HepG2 (cell line): ENCODE measurements around the gene PLXNB2. TPM values are rescaled to one million over a fixed set of nuclear protein-coding genes. Genes with fewer than 3 reads are reported as not detected.
A peak's percentile ranks its signal among the peaks of the same experiment; 100 is the strongest.

Source experiments
- ATAC-seq: fragments of 200-7000 bp; cut with Tn5 transposase; 3 replicates; pipeline ENCODE4 v1.9.1; 2020; ENCODE audit warnings: mild to moderate bottlenecking, moderate library complexity
- BruUV-seq: library from RNA; stranded (reverse); fragments of 400-500 nt; replicated peaks from 2 replicates; lab custom pipeline; 2021; lab: Mats Ljungman, UMichigan
- CTCF ChIA-PET: fragments of 300-600 bp; formaldehyde crosslinking; extraction: SDS; loops from one replicate; lab custom pipeline; 2021; ENCODE audit warnings: low total read pairs, inconsistent platforms, low intra/inter-chr PET ratio; lab: Yijun Ruan, JAX
- POLR2A ChIA-PET: fragments of 350-600 bp; sonication (Branson Sonifier 250); formaldehyde crosslinking; loops from one replicate; lab custom pipeline; 2020; ENCODE audit warnings: antibody characterized with exemption, inconsistent platforms; lab: Yijun Ruan, JAX
- DNase-seq: peaks from one replicate; pipeline ENCODE4 v3.0.0-alpha.2; 2015; ENCODE audit warnings: low spot score
- FAIRE-seq: peaks from 3 replicates; lab custom pipeline; 2011; peaks lifted over from hg19 to GRCh38; lab: Jason Lieb, UNC
- H2AFZ ChIP-seq: one replicate; pipeline ENCODE4 v1.6.1; 2011; ENCODE audit warnings: low read length, inconsistent platforms
- H3K27ac ChIP-seq: fragments of 300-600 bp; 3 replicates; pipeline ENCODE4 v1.8.0; 2011; ENCODE audit warnings: mixed run types, mild to moderate bottlenecking, mixed read lengths, low read length, inconsistent platforms; ENCODE audit not compliant: insufficient read depth; ENCODE audit errors: extremely low read length
- H3K27me3 ChIP-seq, 2 experiments: fragments of 200-600 bp in 1 of 2; 2 replicates in 1 of 2; 3 replicates in 1 of 2; pipeline versions ENCODE4 v1.6.0 to v1.8.0; 2011; ENCODE audit warnings: low read length in 2 of 2, mild to moderate bottlenecking in 2 of 2, moderate library complexity in 2 of 2, inconsistent platforms in 1 of 2; ENCODE audit not compliant: insufficient read depth in 2 of 2, control insufficient read depth in 1 of 2
- H3K36me3 ChIP-seq, 2 experiments: fragments of 200-600 bp in 1 of 2; replicated peaks in 1 of 2; 2 replicates in 1 of 2; 3 replicates in 1 of 2; pipeline versions ENCODE4 v1.5.1 to v1.8.0; 2011; ENCODE audit warnings: low read length in 2 of 2, inconsistent platforms in 1 of 2; ENCODE audit not compliant: insufficient read depth in 2 of 2, control insufficient read depth in 1 of 2
- H3K4me1 ChIP-seq: 2 replicates; pipeline ENCODE4 v1.5.1; 2012; ENCODE audit warnings: low read length, inconsistent platforms; ENCODE audit not compliant: insufficient read depth
- H3K4me2 ChIP-seq: 2 replicates; pipeline ENCODE4 v1.6.0; 2011; ENCODE audit warnings: low read depth, low read length, inconsistent platforms
- H3K4me3 ChIP-seq, 3 experiments: fragments of 200-600 bp in 1 of 3; sonication (generic), shearing (Covaris generic) in 1 of 3; replicated peaks in 1 of 3; 2 replicates each; pipeline ENCODE4 v1.5.1; 2011 to 2016; ENCODE audit warnings: low read length in 3 of 3, inconsistent platforms in 2 of 3, low read depth in 2 of 3, mild to moderate bottlenecking in 2 of 3, control low read depth in 1 of 3, mixed read lengths in 1 of 3; ENCODE audit not compliant: insufficient read depth in 1 of 3
- H3K79me2 ChIP-seq: one replicate; pipeline ENCODE4 v1.6.1; 2011; ENCODE audit warnings: low read length, inconsistent platforms; ENCODE audit not compliant: insufficient read depth
- H3K9ac ChIP-seq: 2 replicates; pipeline ENCODE4 v1.6.0; 2011; ENCODE audit warnings: mild to moderate bottlenecking, low read depth, low read length, inconsistent platforms; ENCODE audit not compliant: insufficient read depth
- H3K9me3 ChIP-seq: 2 replicates; pipeline ENCODE4 v1.5.1; 2012; ENCODE audit warnings: mild to moderate bottlenecking, low read length
- H4K20me1 ChIP-seq: 2 replicates; pipeline ENCODE4 v1.6.0; 2011; ENCODE audit warnings: inconsistent platforms, mild to moderate bottlenecking, low read length, moderate library complexity; ENCODE audit not compliant: insufficient read depth
- ATF7 ChIP-seq, 2 experiments: fragments of 450-650 bp in 1 of 2; sonication (generic) in 1 of 2; formaldehyde crosslinking in 1 of 2; IDR thresholded peaks; 2 replicates each; pipeline versions ENCODE4 v1.4.0 to v1.6.1; 2016 to 2020; ENCODE audit warnings: antibody characterized with exemption in 1 of 2, mild to moderate bottlenecking in 1 of 2, missing genetic modification reagents in 1 of 2
- ATM ChIP-seq: fragments of 450-650 bp; IDR thresholded peaks from 2 replicates; pipeline ENCODE4 v1.7.1; 2017; ENCODE audit warnings: mild to moderate bottlenecking, borderline replicate concordance
- CHD4 ChIP-seq: fragments of 200-600 bp; sonication (generic); IDR thresholded peaks from 2 replicates; pipeline ENCODE4 v1.7.0; 2017; ENCODE audit warnings: mild to moderate bottlenecking, low read length, borderline replicate concordance
- CREB1 ChIP-seq, 2 experiments: fragments of 450-650 bp in 1 of 2; IDR thresholded peaks; 2 replicates each; pipeline ENCODE4 v1.6.1; 2016 to 2017; ENCODE audit warnings: control low read depth in 1 of 2, mild to moderate bottlenecking in 1 of 2, missing compliant biosample characterization in 1 of 2, missing genetic modification characterization in 1 of 2
- DRAP1 ChIP-seq: IDR thresholded peaks from 2 replicates; pipeline ENCODE4 v1.6.1; 2016; ENCODE audit warnings: missing genetic modification reagents, missing compliant biosample characterization
- FOXA3 ChIP-seq: IDR thresholded peaks from 2 replicates; pipeline ENCODE4 v1.6.1; 2016; ENCODE audit warnings: missing genetic modification reagents, missing compliant biosample characterization
- FOXK2 ChIP-seq: fragments of 450-650 bp; IDR thresholded peaks from 2 replicates; pipeline ENCODE4 v1.6.1; 2016
- GZF1 ChIP-seq: sonication (generic); formaldehyde crosslinking; IDR thresholded peaks from 2 replicates; pipeline ENCODE4 v1.5.1; 2020; ENCODE audit warnings: mild to moderate bottlenecking, missing genetic modification reagents
- HNRNPLL ChIP-seq: fragments of 200-400 bp; formaldehyde crosslinking; IDR thresholded peaks from 2 replicates; pipeline ENCODE4 v1.6.1; 2017; ENCODE audit warnings: mild to moderate bottlenecking, low read depth, low read length; ENCODE audit not compliant: poor library complexity, severe bottlenecking
- KLF9 ChIP-seq: IDR thresholded peaks from 2 replicates; pipeline ENCODE4 v1.6.1; 2016; ENCODE audit warnings: low read depth
- NFIC ChIP-seq: IDR thresholded peaks from 2 replicates; pipeline ENCODE4 v1.6.1; 2012; ENCODE audit warnings: mild to moderate bottlenecking, low read length, inconsistent platforms
- RXRA ChIP-seq: sonication (generic); formaldehyde crosslinking; IDR thresholded peaks from 2 replicates; pipeline ENCODE4 v1.5.1; 2020; ENCODE audit warnings: missing genetic modification reagents
- STAG1 ChIP-seq: sonication (generic); formaldehyde crosslinking; IDR thresholded peaks from 2 replicates; pipeline ENCODE4 v1.4.0; 2020; ENCODE audit warnings: missing genetic modification reagents
- ZNF33A ChIP-seq: sonication (generic); formaldehyde crosslinking; IDR thresholded peaks from 2 replicates; pipeline ENCODE4 v1.5.1; 2020; ENCODE audit warnings: missing genetic modification reagents, mild to moderate bottlenecking, moderate library complexity, borderline replicate concordance
- ZNF383 ChIP-seq: sonication (generic); formaldehyde crosslinking; IDR thresholded peaks from 2 replicates; pipeline ENCODE4 v1.4.0; 2020; ENCODE audit warnings: missing genetic modification reagents, mild to moderate bottlenecking, borderline replicate concordance
- ZNF432 ChIP-seq: sonication (generic); formaldehyde crosslinking; IDR thresholded peaks from 2 replicates; pipeline ENCODE4 v1.5.0; 2020; ENCODE audit warnings: missing genetic modification reagents, mild to moderate bottlenecking, borderline replicate concordance
- ZNF83 ChIP-seq: sonication (generic); formaldehyde crosslinking; IDR thresholded peaks from 2 replicates; pipeline ENCODE4 v1.4.0; 2020; ENCODE audit warnings: missing genetic modification reagents, mild to moderate bottlenecking, borderline replicate concordance
- WGBS: methylation state at CpG from one replicate; pipeline ENCODE4 v1.1.6; 2017; ENCODE audit warnings: low lambda C conversion rate; 5-methylcytosine and 5-hydroxymethylcytosine counted together
- in situ Hi-C: cut with HindIII; loops from 2 replicates; pipeline ENCODE4 v1.10.0; 2017; ENCODE audit warnings: low pct_unique_long_range_greater_than_20kb; ENCODE audit not compliant: extremely low pct_ligation_motif_present
- intact Hi-C: fragments of 100-400 bp; cut with micrococcal nuclease; formaldehyde crosslinking; loops from one replicate; pipeline ENCODE4 v1.10.0; 2022; ENCODE audit not compliant: unreplicated experiment
- polyA plus RNA-seq, 8 experiments: library from polyadenylated mRNA; depleted of rRNA in 3 of 8; stranded (reverse) in 7 of 8; unstranded in 1 of 8; fragments of >200 nt; fragmentation: Illumina TruSeq in 4 of 8; extraction: Trizol in 4 of 8; gene quantifications; 2 replicates each; pipeline versions ENCODE4 v1.2.1 to v1.2.3, GENCODE V29; 2011 to 2016; ENCODE audit warnings: low read depth in 4 of 8, missing spikeins in 1 of 8, mixed read lengths in 1 of 8; ENCODE audit not compliant: insufficient read depth in 1 of 8
- total RNA-seq, 5 experiments: library from RNA; depleted of rRNA; stranded (reverse); fragments of >200 nt; fragmentation: Illumina TruSeq; extraction: Trizol; gene quantifications; 2 replicates each; pipeline ENCODE4 v1.2.3, GENCODE V29; 2016; ENCODE audit warnings: low read depth in 1 of 5
- TF ChIP-seq, protein P1 (sequence below): IDR thresholded peaks from 2 replicates; pipeline ENCODE4 v1.6.1; 2016; ENCODE audit warnings: low read depth
- TF ChIP-seq, protein P2 (sequence below): sonication (generic); formaldehyde crosslinking; IDR thresholded peaks from 2 replicates; pipeline ENCODE4 v1.9.0; 2021; ENCODE audit warnings: missing genetic modification reagents, mild to moderate bottlenecking, borderline replicate concordance

PLXNB2 gene
- total and polyA plus RNA-seq, 2 of the 13 experiments (the other 11 are each of a cell fraction or from before 2014, with no cell fraction given): 32.6 to 68.9 TPM

DNA sequence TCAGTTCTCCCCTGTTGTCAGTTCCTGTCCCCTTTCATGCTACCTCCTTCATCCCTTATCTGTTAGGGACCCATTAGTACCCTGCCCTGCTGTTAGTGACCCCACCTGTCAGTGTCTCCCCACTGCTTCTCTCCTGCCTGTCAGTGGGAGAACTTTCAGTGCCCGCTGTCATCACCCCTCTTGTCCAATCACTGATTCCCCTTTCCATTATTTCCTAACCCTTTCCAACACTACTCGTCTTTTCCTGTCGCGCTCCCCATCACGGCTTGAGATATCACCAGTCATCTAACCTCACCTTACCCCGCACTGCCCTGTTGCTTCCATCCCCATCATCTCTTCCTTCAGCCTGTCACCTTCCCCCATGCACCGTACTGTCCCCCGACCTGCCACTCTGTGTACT, 39.7 kb upstream of the PLXNB2 start:
- ATAC-seq (no peak; the same call in 2 of the 3 replicates), DNase-seq (no peak), FAIRE-seq (no peak)
- Histone ChIP-seq H3K4me2 (peak overlapping the region; percentile 49), H3K79me2 (peaks cover 24% of the 10 kb centered on the region), H3K36me3 (no peaks in the 10 kb centered on the region), H3K9me3 (no peaks in the 10 kb centered on the region), H3K9ac (no peak overlapping the region), H4K20me1 (peaks cover 9% of the 10 kb centered on the region; the same call in 1 of the 2 replicates), H3K4me1 (peaks cover 26% of the 10 kb centered on the region), H3K27me3 (no peaks in the 10 kb centered on the region), H3K4me3 (no peak overlapping the region), H3K27ac (no peak overlapping the region), H2AFZ (no peak overlapping the region)
- in situ Hi-C loops (no loop called here), intact Hi-C loops (no loop called here)
- no peak for TF ChIP-seq KLF9 (CRISPR knock-in tag)
- no peak for TF ChIP-seq ZNF383 (CRISPR knock-in tag)
- TF ChIP-seq NFIC: no peak
- TF ChIP-seq DRAP1 (CRISPR knock-in tag): no peak
- no peak for TF ChIP-seq FOXK2
- TF ChIP-seq, protein P1, sequence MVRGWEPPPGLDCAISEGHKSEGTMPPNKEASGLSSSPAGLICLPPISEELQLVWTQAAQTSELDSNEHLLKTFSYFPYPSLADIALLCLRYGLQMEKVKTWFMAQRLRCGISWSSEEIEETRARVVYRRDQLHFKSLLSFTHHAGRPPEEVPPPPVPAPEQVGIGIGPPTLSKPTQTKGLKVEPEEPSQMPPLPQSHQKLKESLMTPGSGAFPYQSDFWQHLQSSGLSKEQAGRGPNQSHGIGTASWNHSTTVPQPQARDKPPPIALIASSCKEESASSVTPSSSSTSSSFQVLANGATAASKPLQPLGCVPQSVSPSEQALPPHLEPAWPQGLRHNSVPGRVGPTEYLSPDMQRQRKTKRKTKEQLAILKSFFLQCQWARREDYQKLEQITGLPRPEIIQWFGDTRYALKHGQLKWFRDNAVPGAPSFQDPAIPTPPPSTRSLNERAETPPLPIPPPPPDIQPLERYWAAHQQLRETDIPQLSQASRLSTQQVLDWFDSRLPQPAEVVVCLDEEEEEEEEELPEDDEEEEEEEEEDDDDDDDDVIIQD (CRISPR knock-in tag): no peak
- no peak for TF ChIP-seq HNRNPLL
- no peak for TF ChIP-seq ZNF432 (CRISPR knock-in tag)
- no peak for TF ChIP-seq ATM
- no peak for TF ChIP-seq GZF1 (CRISPR knock-in tag)
- TF ChIP-seq ZNF33A (CRISPR knock-in tag): no peak
- TF ChIP-seq CREB1 (IDR thresholded peaks at IDR 0.05): no peak
- no peak for TF ChIP-seq CREB1 (CRISPR knock-in tag; IDR thresholded peaks at IDR 0.05)
- TF ChIP-seq ZNF83: no peak
- TF ChIP-seq CHD4: no peak
- TF ChIP-seq ATF7 (IDR thresholded peaks at IDR 0.05): no peak
- TF ChIP-seq ATF7 (CRISPR knock-in tag; IDR thresholded peaks at IDR 0.05): no peak
- TF ChIP-seq RXRA (CRISPR knock-in tag): no peak
- no peak for TF ChIP-seq STAG1
- TF ChIP-seq, protein P2, sequence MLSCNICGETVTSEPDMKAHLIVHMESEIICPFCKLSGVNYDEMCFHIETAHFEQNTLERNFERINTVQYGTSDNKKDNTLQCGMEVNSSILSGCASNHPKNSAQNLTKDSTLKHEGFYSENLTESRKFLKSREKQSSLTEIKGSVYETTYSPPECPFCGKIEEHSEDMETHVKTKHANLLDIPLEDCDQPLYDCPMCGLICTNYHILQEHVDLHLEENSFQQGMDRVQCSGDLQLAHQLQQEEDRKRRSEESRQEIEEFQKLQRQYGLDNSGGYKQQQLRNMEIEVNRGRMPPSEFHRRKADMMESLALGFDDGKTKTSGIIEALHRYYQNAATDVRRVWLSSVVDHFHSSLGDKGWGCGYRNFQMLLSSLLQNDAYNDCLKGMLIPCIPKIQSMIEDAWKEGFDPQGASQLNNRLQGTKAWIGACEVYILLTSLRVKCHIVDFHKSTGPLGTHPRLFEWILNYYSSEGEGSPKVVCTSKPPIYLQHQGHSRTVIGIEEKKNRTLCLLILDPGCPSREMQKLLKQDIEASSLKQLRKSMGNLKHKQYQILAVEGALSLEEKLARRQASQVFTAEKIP: no peak
- TF ChIP-seq FOXA3 (CRISPR knock-in tag): no peak
- no TSS peak for BruUV-seq
- POLR2A ChIA-PET: no interaction called here
- 87% methylated on average over 8 of the region's 8 CpGs for WGBS
- CTCF ChIA-PET: no interaction called here
